GM04503 (cell line): ENCODE measurements around the gene SLC52A1.
"Not testable (repeated sequence)": the region's sequence is repeated elsewhere in the genome, so short reads cannot be mapped to it uniquely, and the experiment has no call there.

Source experiments
- DNase-seq: peaks from one replicate; pipeline ENCODE4 v3.0.0-alpha.2; 2012; ENCODE audit warnings: low read depth

SLC52A1 gene

GRCh38 chr17:5031365-5032082 lies 3.7 kb downstream of the SLC52A1 start:
- peak; percentile 29 for DNase-seq

GRCh38 chr17:5030168-5030567 lies 5.1 kb downstream of the SLC52A1 start:
- not testable (repeated sequence) for DNase-seq

GRCh38 chr17:5027916-5028315 lies 7.3 kb downstream of the SLC52A1 start:
- DNase-seq: no peak

GRCh38 chr17:5027299-5027698 lies 7.9 kb downstream of the SLC52A1 start:
- no peak for DNase-seq

GRCh38 chr17:5024604-5025003 lies 10.6 kb downstream of the SLC52A1 start:
- no peak for DNase-seq

- no peak for DNase-seq
Observed at GRCh38 chr17:5023588-5024147, 11.6 kb downstream of the SLC52A1 start.

- no peak for DNase-seq
Observed at GRCh38 chr17:5022171-5022711, 13.0 kb downstream of the SLC52A1 start.

GRCh38 chr17:5020502-5021023 lies 14.7 kb downstream of the SLC52A1 start:
- no peak for DNase-seq

- no peak for DNase-seq
Observed at GRCh38 chr17:5019475-5019956, 15.7 kb downstream of the SLC52A1 start.

GRCh38 chr17:5014357-5014756 lies 20.9 kb downstream of the SLC52A1 start:
- DNase-seq: no peak

GRCh38 chr17:5011928-5012327 lies 23.3 kb downstream of the SLC52A1 start:
- no peak for DNase-seq

- DNase-seq: no peak
Observed at GRCh38 chr17:5003214-5003867, 31.9 kb downstream of the SLC52A1 start.

- DNase-seq: no peak
Observed at GRCh38 chr17:5002121-5002788, 33.0 kb downstream of the SLC52A1 start.

- DNase-seq: no peak
Observed at GRCh38 chr17:5000237-5000639, 35.0 kb downstream of the SLC52A1 start.

- DNase-seq: no peak
Observed at GRCh38 chr17:4999430-5000093, 35.7 kb downstream of the SLC52A1 start.

- no peak for DNase-seq
Observed at GRCh38 chr17:4998732-4999429, 36.3 kb downstream of the SLC52A1 start.

GRCh38 chr17:4998027-4998731 lies 37.0 kb downstream of the SLC52A1 start:
- no peak for DNase-seq

GRCh38 chr17:4997302-4998026 lies 37.8 kb downstream of the SLC52A1 start, which contains the start of the genes INCA1 and KIF1C:
Gene INCA1, minus strand, starts transcription at chr17:4997522. Its CDS starts 3,085 bp downstream, at chr17:4994437.
Gene KIF1C, plus strand, starts transcription at chr17:4997950. Its CDS starts 2,297 bp downstream, at chr17:5000247.
- no peak for DNase-seq

GRCh38 chr17:4994081-4994595 lies 41.1 kb downstream of the SLC52A1 start:
- DNase-seq: no peak
